Keratinocyte (primary cell): ENCODE results near the gene PTGS2.

ENCODE experiments used
- EZH2 ChIP-seq: IDR thresholded peaks from one replicate; pipeline ENCODE4 v1.6.1; 2012; ENCODE audit warnings: inconsistent platforms, mild to moderate bottlenecking, low read length, moderate library complexity
- TF ChIP-seq, protein P1 (sequence below), 3 experiments: IDR thresholded peaks in 1 of 3; conservative IDR thresholded peaks in 1 of 3; optimal IDR thresholded peaks in 1 of 3; 2 replicates in 2 of 3; 3 replicates in 1 of 3; pipeline versions ENCODE3 to v1.5.1; 2011; ENCODE audit warnings: low read length in 3 of 3, mild to moderate bottlenecking in 3 of 3, moderate library complexity in 2 of 3, control low read depth in 1 of 3, inconsistent platforms in 1 of 3; ENCODE audit not compliant: insufficient read depth in 2 of 3; ENCODE audit errors: extremely low read depth in 1 of 3

DNA sequence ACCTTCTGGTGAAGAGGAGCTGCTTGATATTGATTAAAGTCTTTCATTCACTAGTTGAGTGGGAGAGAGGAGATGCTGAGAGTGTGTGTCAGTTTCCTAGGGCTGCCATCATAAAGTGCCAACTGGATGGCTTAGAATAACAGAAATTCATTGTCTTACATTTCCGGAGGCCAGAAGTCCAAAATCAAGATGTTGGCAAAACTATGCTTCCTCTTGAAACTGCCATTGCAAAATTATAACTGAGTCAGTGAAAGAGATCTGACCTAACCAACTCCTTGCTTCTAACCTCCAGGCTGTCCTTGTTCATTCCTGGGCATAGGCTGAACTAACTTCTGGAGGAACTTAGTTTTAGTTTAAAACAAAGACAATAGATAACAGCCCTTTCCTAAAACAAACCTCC lies 47.1 kb downstream of the PTGS2 start:
- TF ChIP-seq, protein P1, sequence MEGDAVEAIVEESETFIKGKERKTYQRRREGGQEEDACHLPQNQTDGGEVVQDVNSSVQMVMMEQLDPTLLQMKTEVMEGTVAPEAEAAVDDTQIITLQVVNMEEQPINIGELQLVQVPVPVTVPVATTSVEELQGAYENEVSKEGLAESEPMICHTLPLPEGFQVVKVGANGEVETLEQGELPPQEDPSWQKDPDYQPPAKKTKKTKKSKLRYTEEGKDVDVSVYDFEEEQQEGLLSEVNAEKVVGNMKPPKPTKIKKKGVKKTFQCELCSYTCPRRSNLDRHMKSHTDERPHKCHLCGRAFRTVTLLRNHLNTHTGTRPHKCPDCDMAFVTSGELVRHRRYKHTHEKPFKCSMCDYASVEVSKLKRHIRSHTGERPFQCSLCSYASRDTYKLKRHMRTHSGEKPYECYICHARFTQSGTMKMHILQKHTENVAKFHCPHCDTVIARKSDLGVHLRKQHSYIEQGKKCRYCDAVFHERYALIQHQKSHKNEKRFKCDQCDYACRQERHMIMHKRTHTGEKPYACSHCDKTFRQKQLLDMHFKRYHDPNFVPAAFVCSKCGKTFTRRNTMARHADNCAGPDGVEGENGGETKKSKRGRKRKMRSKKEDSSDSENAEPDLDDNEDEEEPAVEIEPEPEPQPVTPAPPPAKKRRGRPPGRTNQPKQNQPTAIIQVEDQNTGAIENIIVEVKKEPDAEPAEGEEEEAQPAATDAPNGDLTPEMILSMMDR (optimal IDR thresholded peaks at IDR 0.05 in 1 of 3, IDR thresholded peaks at IDR 0.05 in 1 of 3, conservative IDR thresholded peaks at IDR 0.05 in 1 of 3; ENCODE audit: extremely low read depth in 1 of 3, insufficient read depth in 2 of 3, low read length in 3 of 3) = no peak
- TF ChIP-seq EZH2 = no peak
